Mucosa of rectum (tissue), 2 donors: Measurements from ENCODE around the gene GABRR2.

ENCODE experiments used
- H3K27ac ChIP-seq, 2 donors: one replicate each; pipeline ENCODE4 v1.7.0; 2013; ENCODE audit warnings: inconsistent platforms in 2 of 2, low read depth in 2 of 2, low read length in 2 of 2
- H3K27me3 ChIP-seq, 2 donors: one replicate each; pipeline ENCODE4 v1.7.0; 2013; ENCODE audit warnings: low read length in 2 of 2; ENCODE audit not compliant: control insufficient read depth in 2 of 2, insufficient read depth in 2 of 2
- H3K36me3 ChIP-seq, 2 donors: one replicate each; pipeline ENCODE4 v1.7.0; 2013; ENCODE audit warnings: low read length in 2 of 2; ENCODE audit not compliant: control insufficient read depth in 2 of 2, insufficient read depth in 2 of 2
- H3K4me1 ChIP-seq, 2 donors: one replicate each; pipeline ENCODE4 v1.7.0; 2013; ENCODE audit warnings: low read length in 2 of 2, mild to moderate bottlenecking in 1 of 2; ENCODE audit not compliant: control insufficient read depth in 2 of 2, insufficient read depth in 2 of 2
- H3K4me3 ChIP-seq, 2 donors: one replicate each; pipeline ENCODE4 v1.7.0; 2013; ENCODE audit warnings: low read length in 2 of 2
- H3K9ac ChIP-seq, 2 donors: one replicate each; pipeline ENCODE4 v1.7.0; 2013; ENCODE audit warnings: low read length in 2 of 2, low read depth in 1 of 2, mild to moderate bottlenecking in 1 of 2
- H3K9me3 ChIP-seq, 2 donors: one replicate each; pipeline ENCODE4 v1.7.0; 2013; ENCODE audit warnings: low read length in 2 of 2; ENCODE audit not compliant: control insufficient read depth in 2 of 2
- donor health status: healthy.
- donor health status: Normal muscosa, but diverticular disease.

Gene GABRR2

DNA sequence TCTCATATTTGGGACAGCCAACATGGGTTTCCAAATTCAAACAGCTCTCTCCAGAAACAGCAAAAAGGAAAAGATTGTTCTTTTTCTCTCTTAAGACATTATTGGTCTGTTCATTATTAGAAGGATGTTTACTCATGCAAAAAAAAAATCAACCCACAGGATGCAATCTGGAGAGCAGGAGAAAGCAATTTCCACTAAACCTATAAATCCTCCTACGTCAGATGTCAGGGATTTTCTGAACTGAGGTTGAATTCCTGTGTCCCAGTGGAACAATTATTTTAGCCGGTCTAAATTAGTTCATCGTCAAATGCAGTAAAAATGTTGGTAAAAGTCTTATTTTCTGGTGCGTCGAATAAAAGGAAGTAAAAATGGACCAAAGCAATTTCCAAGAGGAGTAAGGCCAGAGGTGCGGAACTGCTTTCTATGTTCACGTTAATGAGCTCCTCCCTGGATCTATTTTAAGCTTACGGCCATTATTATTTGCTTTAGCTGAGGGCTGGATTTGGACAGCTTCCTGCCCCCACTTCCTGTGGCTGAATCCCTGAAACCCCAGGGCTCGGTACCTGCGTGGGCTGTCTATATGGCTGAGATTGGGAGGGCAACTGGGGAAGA, 97.7 kb downstream of the GABRR2 start, which contains the start of gene GABRR1:
TSS of gene GABRR1 (minus strand) at position 60 of the 612 bp plus-strand sequence. CDS start at position 24, 36 bp downstream.
- Histone ChIP-seq H3K36me3 (no peaks in the 10 kb centered on the region), H3K9me3 (no peaks in the 10 kb centered on the region), H3K9ac (no peak within 1 kb of the TSS), H3K27me3 (no peaks in the 10 kb centered on the region), H3K27ac (no peak within 1 kb of the TSS), H3K4me1 (no peaks in the 10 kb centered on the region), H3K4me3 (no peak within 1 kb of the TSS)

DNA sequence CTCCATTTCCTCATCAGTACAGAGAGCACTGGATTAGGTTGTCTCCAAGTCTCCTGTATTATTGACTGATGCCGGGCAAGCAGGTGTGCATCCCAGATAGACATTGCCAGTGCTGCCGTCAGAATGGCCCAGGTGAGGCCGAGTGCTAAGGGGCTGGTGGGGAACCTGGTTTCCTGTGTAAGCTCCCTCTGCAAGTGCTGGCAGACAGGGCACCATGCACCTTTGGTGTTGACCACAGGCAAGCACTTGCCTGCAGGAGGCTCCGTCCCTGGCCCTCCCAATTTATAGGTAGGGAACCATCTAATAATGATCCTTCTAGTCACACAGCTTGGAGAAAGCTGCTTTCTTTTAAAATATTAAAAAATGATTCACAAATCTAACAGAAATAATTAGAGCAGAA, 98.7 kb downstream of the GABRR2 start:
- H3K36me3 ChIP-seq = no peaks in the 10 kb centered on the region
- H3K27ac ChIP-seq = no peak overlapping the region
- no peak overlapping the region for H3K9ac ChIP-seq
- H3K4me1 ChIP-seq = no peaks in the 10 kb centered on the region
- no peak overlapping the region for H3K4me3 ChIP-seq
- H3K9me3 ChIP-seq = no peaks in the 10 kb centered on the region
- H3K27me3 ChIP-seq = no peaks in the 10 kb centered on the region

DNA sequence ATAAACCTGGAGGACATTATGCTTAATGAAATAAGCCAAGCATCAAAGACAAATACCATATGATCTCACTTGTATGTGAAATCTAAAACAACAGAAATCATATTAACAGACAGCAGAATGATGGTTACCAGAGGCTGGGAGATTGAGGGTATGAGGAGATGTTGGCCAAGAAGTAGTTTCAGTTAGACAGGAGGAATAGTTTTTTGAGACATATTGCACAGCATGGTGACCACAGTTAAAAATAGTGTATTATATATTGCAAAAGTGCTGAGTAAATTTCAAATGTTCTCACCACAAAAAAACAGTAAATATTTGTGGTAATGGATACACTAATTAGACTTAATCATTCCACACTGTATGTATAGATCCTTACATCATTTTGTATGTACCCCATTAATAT, 99.7 kb downstream of the GABRR2 start:
- no peaks in the 10 kb centered on the region for H3K9me3 ChIP-seq
- no peak overlapping the region for H3K27ac ChIP-seq
- no peaks in the 10 kb centered on the region for H3K36me3 ChIP-seq
- H3K4me3 ChIP-seq = no peak overlapping the region
- no peaks in the 10 kb centered on the region for H3K27me3 ChIP-seq
- H3K4me1 ChIP-seq = no peaks in the 10 kb centered on the region
- no peak overlapping the region for H3K9ac ChIP-seq

DNA sequence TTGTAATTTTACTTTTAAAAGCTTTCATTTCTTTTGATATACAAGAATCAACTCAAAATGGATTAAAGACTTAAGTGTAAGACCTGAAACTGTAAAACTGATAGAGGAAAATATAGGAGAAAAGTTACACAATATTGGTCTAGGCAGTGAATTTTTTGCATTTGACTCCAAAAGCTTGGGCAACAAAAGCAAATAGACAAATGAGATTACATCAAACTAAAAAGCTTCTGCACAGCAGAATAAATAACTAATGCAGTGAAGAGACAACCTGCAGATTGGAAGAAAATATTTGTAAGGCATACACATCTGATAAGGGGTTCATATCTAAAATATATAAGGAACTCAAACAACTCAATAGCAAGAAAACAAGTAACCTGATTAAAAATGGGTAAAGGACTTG, 100.9 kb downstream of the GABRR2 start:
- H3K4me3 ChIP-seq = no peak overlapping the region
- no peaks in the 10 kb centered on the region for H3K9me3 ChIP-seq
- H3K27ac ChIP-seq = no peak overlapping the region
- no peaks in the 10 kb centered on the region for H3K36me3 ChIP-seq
- no peak overlapping the region for H3K9ac ChIP-seq
- H3K4me1 ChIP-seq = no peaks in the 10 kb centered on the region
- no peaks in the 10 kb centered on the region for H3K27me3 ChIP-seq

DNA sequence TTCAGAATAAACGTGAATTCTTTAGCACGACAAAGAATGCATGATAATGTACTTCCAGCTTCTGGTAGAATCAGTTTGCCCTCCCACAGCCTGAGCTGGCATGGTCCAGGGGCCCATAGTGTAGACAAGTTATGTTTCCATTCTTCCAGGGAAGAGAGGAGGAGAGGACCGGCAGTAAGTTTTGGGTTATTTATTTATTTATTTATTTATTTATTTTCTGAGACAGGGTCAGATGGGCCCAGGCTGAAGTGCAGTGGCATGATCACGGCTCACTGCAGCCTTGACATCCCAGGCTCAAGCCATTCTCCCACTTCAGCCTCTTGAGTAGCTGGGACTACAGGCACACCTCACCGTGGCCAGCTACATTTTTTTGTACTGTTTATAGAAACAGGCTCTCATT, 102.6 kb downstream of the GABRR2 start:
- no peak overlapping the region for H3K27ac ChIP-seq
- H3K4me1 ChIP-seq = no peaks in the 10 kb centered on the region
- H3K4me3 ChIP-seq = no peak overlapping the region
- no peaks in the 10 kb centered on the region for H3K36me3 ChIP-seq
- H3K9ac ChIP-seq = no peak overlapping the region
- H3K27me3 ChIP-seq = no peaks in the 10 kb centered on the region
- H3K9me3 ChIP-seq = no peaks in the 10 kb centered on the region

DNA sequence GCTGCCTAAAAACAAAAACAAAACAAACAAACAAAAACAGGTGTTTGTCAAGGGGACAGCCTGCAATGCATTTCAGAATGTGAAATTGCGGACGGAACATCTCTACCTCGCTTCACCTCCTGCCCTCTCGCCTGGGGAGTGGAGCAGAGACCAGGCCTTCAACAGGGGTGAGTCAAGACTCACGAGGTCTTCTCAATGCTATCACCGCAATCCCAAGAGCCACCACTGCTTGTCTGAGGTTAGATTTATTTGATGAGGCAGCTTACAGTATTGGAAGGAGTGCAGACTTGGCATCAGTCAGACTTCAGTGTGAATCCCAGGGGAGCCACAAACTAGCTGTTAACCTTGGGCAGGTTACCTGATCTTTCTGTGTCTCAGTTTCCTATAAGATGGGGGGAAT, 105.6 kb downstream of the GABRR2 start:
- Histone ChIP-seq H3K9ac (no peak overlapping the region), H3K27me3 (no peaks in the 10 kb centered on the region), H3K4me3 (no peak overlapping the region), H3K27ac (no peak overlapping the region), H3K36me3 (no peaks in the 10 kb centered on the region), H3K4me1 (no peaks in the 10 kb centered on the region), H3K9me3 (no peaks in the 10 kb centered on the region)

DNA sequence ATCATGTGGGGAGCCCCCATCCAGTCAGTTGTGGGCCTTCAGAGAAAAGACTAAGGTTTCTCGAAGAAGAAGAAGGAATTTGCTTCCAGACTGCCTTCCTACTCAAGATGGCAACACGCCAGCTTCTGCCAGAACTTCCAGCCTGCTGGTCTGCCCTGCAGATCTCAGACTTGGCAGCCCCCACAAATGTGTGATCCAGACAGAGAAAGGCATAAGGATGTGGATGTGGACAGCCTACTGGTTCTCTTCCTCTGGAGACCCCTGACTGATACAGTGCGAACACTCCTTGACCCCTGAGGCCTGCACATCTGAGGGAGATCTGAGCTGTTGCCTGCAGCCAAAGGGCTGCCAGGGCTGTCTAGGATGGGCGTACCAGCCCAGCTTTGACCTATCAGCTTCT, 106.5 kb downstream of the GABRR2 start:
- Histone ChIP-seq H3K9ac (no peak overlapping the region), H3K9me3 (no peaks in the 10 kb centered on the region), H3K4me1 (no peaks in the 10 kb centered on the region), H3K27ac (no peak overlapping the region), H3K4me3 (no peak overlapping the region), H3K27me3 (no peaks in the 10 kb centered on the region), H3K36me3 (no peaks in the 10 kb centered on the region)
